GM18499 (cell line): ENCODE data around the gene ZNF691.
"Not testable (repeated sequence)": the region's sequence is repeated elsewhere in the genome, so short reads cannot be mapped to it uniquely, and the experiment has no call there.

Experiments
- ATAC-seq: cut with Tn5 transposase; IDR thresholded peaks from one replicate; pipeline ENCODE4 v1.9.1; 2021; ENCODE audit warnings: moderate number of reproducible peaks; ENCODE audit not compliant: insufficient read depth, unreplicated experiment

ZNF691 gene

GRCh38 chr1:42853116-42853884 is 6.9 kb downstream of the ZNF691 start:
- ATAC-seq = no peak

GRCh38 chr1:42856554-42856953 is 10.1 kb downstream of the ZNF691 start:
- not testable (repeated sequence) for ATAC-seq

- ATAC-seq = not testable (repeated sequence)
Observed at GRCh38 chr1:42859366-42859765, 13.0 kb downstream of the ZNF691 start.

- ATAC-seq = no peak
Observed at GRCh38 chr1:42860339-42861013, 14.1 kb downstream of the ZNF691 start.

GRCh38 chr1:42861014-42861399 is 14.6 kb downstream of the ZNF691 start:
- no peak for ATAC-seq

- no peak for ATAC-seq
Observed at GRCh38 chr1:42866549-42866948, 20.1 kb downstream of the ZNF691 start.

GRCh38 chr1:42868466-42868865 is 22.1 kb downstream of the ZNF691 start:
- not testable (repeated sequence) for ATAC-seq

- ATAC-seq = not testable (repeated sequence)
Observed at GRCh38 chr1:42869254-42869653, 22.8 kb downstream of the ZNF691 start.

- not testable (repeated sequence) for ATAC-seq
Observed at GRCh38 chr1:42869751-42870150, 23.3 kb downstream of the ZNF691 start.

GRCh38 chr1:42873108-42873507 is 26.7 kb downstream of the ZNF691 start:
- ATAC-seq = not testable (repeated sequence)

GRCh38 chr1:42873670-42874069 is 27.3 kb downstream of the ZNF691 start:
- no peak for ATAC-seq

GRCh38 chr1:42876009-42876408 is 29.6 kb downstream of the ZNF691 start:
- ATAC-seq = no peak

GRCh38 chr1:42877380-42877779 is 31.0 kb downstream of the ZNF691 start:
- ATAC-seq = no peak

- no peak for ATAC-seq
Observed at GRCh38 chr1:42880384-42880783, 34.0 kb downstream of the ZNF691 start.

GRCh38 chr1:42886046-42886739 is 39.8 kb downstream of the ZNF691 start:
- ATAC-seq = no peak

GRCh38 chr1:42886800-42887199 is 40.4 kb downstream of the ZNF691 start:
- ATAC-seq = no peak

- no peak for ATAC-seq
Observed at GRCh38 chr1:42887366-42887765, 41.0 kb downstream of the ZNF691 start.

GRCh38 chr1:42888013-42888633 is 41.7 kb downstream of the ZNF691 start:
- no peak for ATAC-seq

GRCh38 chr1:42889264-42889663 is 42.9 kb downstream of the ZNF691 start:
- ATAC-seq = no peak

- no peak for ATAC-seq
Observed at GRCh38 chr1:42891465-42892138, 45.2 kb downstream of the ZNF691 start.
